Stimulated activated CD4-positive, alpha-beta T cell treated with anti-CD3 and anti-CD28 coated beads, Interleukin-4, amount 100 ng/mL, for 48 hours (primary cell): Measurements from ENCODE around the gene KLHL13.

Source experiments
- DNase-seq, 2 donors: peaks; one replicate each; pipeline ENCODE4 v3.0.0-alpha.2; 2020; ENCODE audit warnings: low read depth in 2 of 2

KLHL13 gene

GRCh38 chrX:117854806-117855205, 261.8 kb downstream of the KLHL13 start:
- DNase-seq: no peak

- no peak for DNase-seq
Measured at GRCh38 chrX:117851025-117851424, 265.6 kb downstream of the KLHL13 start.
